Upper lobe of left lung (tissue), 6 donors: Measurements from ENCODE around the gene MYOG. TPM values are rescaled to one million over a fixed set of nuclear protein-coding genes. Genes with fewer than 3 reads are reported as not detected.

Experiments used
- ATAC-seq, 2 donors: fragments of 200-7000 bp; cut with Tn5 transposase; one replicate each; pipeline ENCODE4 v1.9.1; 2022; ENCODE audit warnings: mild to moderate bottlenecking in 2 of 2, moderate library complexity in 2 of 2; ENCODE audit not compliant: low FRiP score in 2 of 2
- DNase-seq, 2 donors: peaks; one replicate each; pipeline ENCODE4 v3.0.0-alpha.2; 2019 to 2020
- H3K27ac ChIP-seq, 4 donors: fragments of 200-600 bp; sonication (generic); one replicate each; pipeline ENCODE4 v1.5.1; 2016 to 2019
- H3K27me3 ChIP-seq, 4 donors: fragments of 200-600 bp; sonication (generic); one replicate each; pipeline ENCODE4 v1.5.1; 2017 to 2019
- H3K36me3 ChIP-seq, 4 donors: fragments of 200-600 bp; sonication (generic); one replicate each; pipeline ENCODE4 v1.5.1; 2016 to 2019
- H3K4me1 ChIP-seq, 4 donors: fragments of 200-600 bp; sonication (generic); one replicate each; pipeline ENCODE4 v1.5.1; 2018 to 2019
- H3K4me3 ChIP-seq, 4 donors: fragments of 200-600 bp; sonication (generic); one replicate each; pipeline ENCODE4 v1.5.1; 2017 to 2019; ENCODE audit warnings: mild to moderate bottlenecking in 2 of 4, moderate library complexity in 1 of 4
- H3K9me3 ChIP-seq, 4 donors: fragments of 200-600 bp; sonication (generic); one replicate each; pipeline ENCODE4 v1.5.1; 2018 to 2019
- EP300 ChIP-seq, 4 donors: sonication (generic); formaldehyde crosslinking; IDR thresholded peaks; one replicate each; pipeline ENCODE4 v1.5.1; 2017; ENCODE audit warnings: antibody characterized with exemption in 4 of 4, control low read depth in 2 of 4
- POLR2A ChIP-seq, 4 donors: fragments of 450-650 bp; IDR thresholded peaks; one replicate each; pipeline ENCODE4 v1.5.1; 2016 to 2017; ENCODE audit warnings: antibody characterized with exemption in 4 of 4, mild to moderate bottlenecking in 2 of 4
- POLR2AphosphoS5 ChIP-seq, 2 donors: sonication (generic); formaldehyde crosslinking; IDR thresholded peaks; one replicate each; pipeline ENCODE4 v1.5.1; 2017; ENCODE audit warnings: antibody characterized with exemption in 2 of 2
- WGBS, 2 donors: methylation state at CpG; one replicate each; pipeline ENCODE4 v1.1.5; 2017 to 2018; 5-methylcytosine and 5-hydroxymethylcytosine counted together
- total RNA-seq, 6 donors: library from RNA; depleted of rRNA in 4 of 6; stranded (reverse); fragments of >200 nt in 4 of 6; gene quantifications; one replicate each; pipeline versions ENCODE4 v1.1.0 to v1.2.1, GENCODE V29; 2016 to 2021
- TF ChIP-seq, protein P1 (sequence below), 6 experiments: fragments of 450-650 bp in 4 of 6; fragments of 200-600 bp in 2 of 6; sonication (generic) in 2 of 6; IDR thresholded peaks; one replicate each; pipeline ENCODE4 v1.5.1; 2016 to 2019; ENCODE audit warnings: antibody characterized with exemption in 6 of 6
- donor health status: DM: no; HTN: no; CAD: no; lungs with moderate emphysema.
- donor health status: DM: no; HTN: yes; CAD: no; lungs with severe emphysema.

MYOG gene
- total RNA-seq, 6 donors from 2014 or later = not detected

DNA sequence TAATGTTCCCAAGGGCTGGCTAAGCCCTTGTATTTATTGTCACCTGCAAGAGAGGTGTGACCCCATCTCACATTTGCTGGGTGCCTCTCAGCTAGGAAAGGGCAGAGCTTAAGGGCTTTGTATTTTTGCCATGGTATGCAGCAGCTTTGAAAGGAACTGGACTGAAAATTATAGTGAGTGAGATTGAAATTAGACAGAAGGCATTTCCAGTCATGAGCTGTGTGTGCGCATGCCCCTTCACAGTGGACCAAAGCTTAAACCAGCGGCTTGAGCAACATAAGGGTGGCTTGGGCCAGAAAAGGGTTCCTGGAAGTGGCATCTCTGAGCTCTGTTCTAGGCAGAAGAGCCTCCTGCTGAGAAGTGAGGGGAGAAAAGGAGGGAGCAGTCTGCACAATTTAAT lies 19.8 kb downstream of the MYOG start:
- H3K27ac ChIP-seq = no peak overlapping the region
- WGBS, 2 donors = 76 to 95% methylated on average over 2 of the region's 2 CpGs
- DNase-seq (no peak), ATAC-seq (no peak)
- H3K9me3 ChIP-seq = no peaks in the 10 kb centered on the region
- H3K4me1 ChIP-seq = peaks cover 17 to 21% (median 20%) of the 10 kb centered on the region in 4 donors
- TF ChIP-seq POLR2AphosphoS5 (IDR thresholded peaks at IDR 0.05) = no peak
- no peak for TF ChIP-seq POLR2A (IDR thresholded peaks at IDR 0.05)
- no peak for TF ChIP-seq EP300 (IDR thresholded peaks at IDR 0.05)
- TF ChIP-seq, protein P1, sequence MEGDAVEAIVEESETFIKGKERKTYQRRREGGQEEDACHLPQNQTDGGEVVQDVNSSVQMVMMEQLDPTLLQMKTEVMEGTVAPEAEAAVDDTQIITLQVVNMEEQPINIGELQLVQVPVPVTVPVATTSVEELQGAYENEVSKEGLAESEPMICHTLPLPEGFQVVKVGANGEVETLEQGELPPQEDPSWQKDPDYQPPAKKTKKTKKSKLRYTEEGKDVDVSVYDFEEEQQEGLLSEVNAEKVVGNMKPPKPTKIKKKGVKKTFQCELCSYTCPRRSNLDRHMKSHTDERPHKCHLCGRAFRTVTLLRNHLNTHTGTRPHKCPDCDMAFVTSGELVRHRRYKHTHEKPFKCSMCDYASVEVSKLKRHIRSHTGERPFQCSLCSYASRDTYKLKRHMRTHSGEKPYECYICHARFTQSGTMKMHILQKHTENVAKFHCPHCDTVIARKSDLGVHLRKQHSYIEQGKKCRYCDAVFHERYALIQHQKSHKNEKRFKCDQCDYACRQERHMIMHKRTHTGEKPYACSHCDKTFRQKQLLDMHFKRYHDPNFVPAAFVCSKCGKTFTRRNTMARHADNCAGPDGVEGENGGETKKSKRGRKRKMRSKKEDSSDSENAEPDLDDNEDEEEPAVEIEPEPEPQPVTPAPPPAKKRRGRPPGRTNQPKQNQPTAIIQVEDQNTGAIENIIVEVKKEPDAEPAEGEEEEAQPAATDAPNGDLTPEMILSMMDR (IDR thresholded peaks at IDR 0.05) = no peak
- H3K27me3 ChIP-seq = no peaks in the 10 kb centered on the region
- no peak overlapping the region for H3K4me3 ChIP-seq
- no peaks in the 10 kb centered on the region for H3K36me3 ChIP-seq

DNA sequence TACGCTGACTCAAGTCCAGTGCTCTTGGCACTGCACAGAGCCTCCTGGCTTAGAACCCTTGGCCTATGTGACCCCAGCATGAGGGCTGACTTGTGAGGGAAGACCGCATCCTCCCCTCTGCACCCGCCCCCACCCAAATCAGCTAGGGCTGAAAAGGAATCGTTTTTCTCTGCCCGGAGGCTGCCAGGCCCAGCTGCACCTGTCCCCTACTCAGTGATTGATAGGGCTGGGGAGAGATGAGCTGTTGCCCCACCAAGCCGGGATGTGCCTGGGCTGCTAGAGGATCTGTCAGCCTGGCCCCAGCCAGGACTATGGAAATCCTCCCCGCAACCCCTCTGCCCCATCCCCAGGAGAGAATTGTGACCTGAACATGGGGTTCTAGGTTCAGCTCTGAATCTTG lies 20.6 kb downstream of the MYOG start:
- no peaks in the 10 kb centered on the region for H3K27me3 ChIP-seq
- H3K4me1 ChIP-seq = peaks cover 17 to 21% (median 20%) of the 10 kb centered on the region in 4 donors
- TF ChIP-seq POLR2AphosphoS5 (IDR thresholded peaks at IDR 0.05) (no peak), POLR2A (IDR thresholded peaks at IDR 0.05) (no peak), EP300 (IDR thresholded peaks at IDR 0.05) (no peak)
- TF ChIP-seq, protein P1 (IDR thresholded peaks at IDR 0.05) = no peak
- no peak for DNase-seq
- no peak for ATAC-seq
- no peaks in the 10 kb centered on the region for H3K9me3 ChIP-seq
- WGBS, 2 donors = 78 to 100% methylated on average over 2 to 7 of the region's 7 CpGs
- no peak overlapping the region for H3K4me3 ChIP-seq
- H3K27ac ChIP-seq = no peak overlapping the region
- H3K36me3 ChIP-seq = no peaks in the 10 kb centered on the region

DNA sequence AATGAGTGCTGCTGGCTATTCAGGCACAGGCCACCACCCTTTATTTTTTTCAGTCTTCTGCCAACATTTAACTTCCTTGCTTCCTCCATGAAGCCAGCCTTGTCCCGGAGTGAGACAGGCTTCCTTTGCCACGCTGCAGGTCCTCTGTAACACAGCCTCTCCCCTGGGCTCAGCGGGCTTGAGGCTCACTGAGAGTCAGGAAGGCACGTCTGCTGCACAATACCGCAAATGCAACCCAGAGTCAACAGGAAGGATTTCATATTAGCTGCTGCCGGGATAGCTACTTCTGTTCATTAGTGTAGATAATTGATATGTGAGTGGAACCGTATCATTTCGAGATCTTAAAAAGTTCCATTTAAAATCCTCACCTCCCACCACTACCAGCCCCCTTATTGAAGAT lies 22.5 kb downstream of the MYOG start:
- no peak overlapping the region for H3K4me3 ChIP-seq
- H3K27ac ChIP-seq = no peak overlapping the region
- H3K36me3 ChIP-seq = no peaks in the 10 kb centered on the region
- DNase-seq = no peak
- peaks cover 2 to 12% (median 4%) of the 10 kb centered on the region in 4 donors for H3K4me1 ChIP-seq
- ATAC-seq = no peak
- TF ChIP-seq, protein P1 (IDR thresholded peaks at IDR 0.05) = no peak
- TF ChIP-seq EP300 (IDR thresholded peaks at IDR 0.05) (no peak), POLR2AphosphoS5 (IDR thresholded peaks at IDR 0.05) (no peak), POLR2A (IDR thresholded peaks at IDR 0.05) (no peak)
- no peaks in the 10 kb centered on the region for H3K27me3 ChIP-seq
- H3K9me3 ChIP-seq = no peaks in the 10 kb centered on the region
- 44 to 51% methylated on average over 8 of the region's 8 CpGs for WGBS, 2 donors

DNA sequence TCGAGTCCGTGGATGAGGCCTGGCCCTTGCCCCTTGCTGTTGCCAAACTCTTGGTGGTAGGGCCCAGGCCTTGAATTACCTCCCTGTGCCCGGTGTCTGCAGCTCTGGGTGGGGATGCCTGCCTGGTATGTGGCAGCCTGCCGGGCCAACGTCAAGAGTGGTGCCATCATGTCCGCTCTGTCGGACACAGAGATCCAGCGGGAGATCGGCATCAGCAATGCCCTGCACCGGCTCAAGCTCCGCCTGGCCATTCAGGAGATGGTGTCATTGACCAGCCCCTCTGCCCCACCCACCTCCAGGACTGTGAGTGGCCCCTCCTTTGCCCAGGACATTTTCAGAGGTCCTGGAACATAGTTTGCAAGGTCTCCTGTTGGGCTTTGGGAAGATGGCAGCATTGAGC lies 25.7 kb downstream of the MYOG start:
- Histone ChIP-seq H3K4me3 (no peak overlapping the region), H3K27ac (no peak overlapping the region), H3K27me3 (no peaks in the 10 kb centered on the region), H3K4me1 (peaks cover 3 to 10% (median 4%) of the 10 kb centered on the region in 4 donors), H3K9me3 (no peaks in the 10 kb centered on the region), H3K36me3 (no peaks in the 10 kb centered on the region)
- no peak for TF ChIP-seq EP300 (IDR thresholded peaks at IDR 0.05)
- TF ChIP-seq POLR2A (IDR thresholded peaks at IDR 0.05) = no peak
- ATAC-seq = no peak
- no peak for DNase-seq
- 92 to 93% methylated on average over 8 to 11 of the region's 11 CpGs for WGBS, 2 donors

DNA sequence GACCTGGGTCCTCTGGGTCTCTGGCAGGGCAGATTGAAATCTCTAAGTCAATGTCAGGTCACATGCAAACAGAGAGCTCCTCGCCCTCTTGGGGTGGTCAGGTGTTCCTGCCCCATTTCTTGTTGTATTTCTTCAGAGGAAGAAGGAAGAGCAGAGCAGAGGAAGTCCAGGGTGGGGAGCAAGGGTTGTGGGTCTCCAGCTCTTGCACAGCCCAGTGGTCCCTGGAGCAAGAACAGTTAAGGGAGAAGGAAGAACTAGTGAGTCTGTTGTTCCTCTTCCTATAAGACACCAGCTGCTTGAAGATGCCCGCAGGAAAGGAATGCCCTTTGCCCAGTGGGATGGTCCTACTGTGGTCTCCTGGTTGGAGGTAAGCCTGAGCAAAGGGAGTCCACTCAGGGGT lies 26.3 kb downstream of the MYOG start:
- no peak for DNase-seq
- Histone ChIP-seq H3K4me1 (peaks cover 3 to 10% (median 4%) of the 10 kb centered on the region in 4 donors), H3K27me3 (no peaks in the 10 kb centered on the region), H3K4me3 (no peak overlapping the region), H3K36me3 (no peaks in the 10 kb centered on the region), H3K9me3 (no peaks in the 10 kb centered on the region), H3K27ac (no peak overlapping the region)
- ATAC-seq = peak in 1 of 2 donors; percentile 44
- WGBS, 2 donors = 50 to 73% methylated on average over 2 of the region's 2 CpGs
- no peak for TF ChIP-seq POLR2A (IDR thresholded peaks at IDR 0.05)
- no peak for TF ChIP-seq POLR2AphosphoS5 (IDR thresholded peaks at IDR 0.05)
- TF ChIP-seq, protein P1 (IDR thresholded peaks at IDR 0.05) = no peak
- TF ChIP-seq EP300 (IDR thresholded peaks at IDR 0.05) = no peak
